GM18517 (cell line): Measurements from ENCODE around the gene ASTN1.

Experiments
- ATAC-seq: cut with Tn5 transposase; IDR thresholded peaks from one replicate; pipeline ENCODE4 v1.9.1; 2021; ENCODE audit warnings: mild to moderate bottlenecking, moderate library complexity; ENCODE audit not compliant: unreplicated experiment

Gene ASTN1

GRCh38 chr1:177164380-177165068, at the start of gene ASTN1:
ASTN1 (minus strand) TSS chr1:177164712; CDS start chr1:177164676, 36 bp downstream.
- no peak for ATAC-seq

- no peak for ATAC-seq
These were observed 46.7 kb upstream of the ASTN1 start for GRCh38 chr1:177211231-177211630.

- no peak for ATAC-seq
These were observed 45.6 kb upstream of the ASTN1 start for GRCh38 chr1:177210071-177210470.

- no peak for ATAC-seq
These were observed 44.8 kb upstream of the ASTN1 start for GRCh38 chr1:177209357-177209756.

GRCh38 chr1:177208920-177209319, 44.4 kb upstream of the ASTN1 start:
- ATAC-seq, result no peak

GRCh38 chr1:177206831-177207355, 42.4 kb upstream of the ASTN1 start:
- ATAC-seq, result no peak

- ATAC-seq, result no peak
These were observed 35.8 kb upstream of the ASTN1 start for GRCh38 chr1:177200290-177200689.

GRCh38 chr1:177198243-177198642, 33.7 kb upstream of the ASTN1 start:
- no peak for ATAC-seq

- ATAC-seq, result no peak
These were observed 25.9 kb upstream of the ASTN1 start for GRCh38 chr1:177190308-177190970.

- ATAC-seq, result no peak
These were observed 22.1 kb upstream of the ASTN1 start for GRCh38 chr1:177186639-177187038.

GRCh38 chr1:177185209-177185608, 20.7 kb upstream of the ASTN1 start:
- ATAC-seq, result no peak

- ATAC-seq, result no peak
These were observed 19.3 kb upstream of the ASTN1 start for GRCh38 chr1:177183836-177184235.

GRCh38 chr1:177181631-177182291, 17.2 kb upstream of the ASTN1 start:
- peak; percentile 78 for ATAC-seq

GRCh38 chr1:177181280-177181630, 16.7 kb upstream of the ASTN1 start:
- ATAC-seq, result no peak

- no peak for ATAC-seq
These were observed 10.6 kb upstream of the ASTN1 start for GRCh38 chr1:177174921-177175634.

GRCh38 chr1:177173976-177174375, 9.5 kb upstream of the ASTN1 start:
- no peak for ATAC-seq

- no peak for ATAC-seq
These were observed 8.4 kb upstream of the ASTN1 start for GRCh38 chr1:177172866-177173265.

GRCh38 chr1:177172272-177172671, 7.8 kb upstream of the ASTN1 start:
- no peak for ATAC-seq

- no peak for ATAC-seq
These were observed 7.1 kb upstream of the ASTN1 start for GRCh38 chr1:177171536-177172123.

GRCh38 chr1:177170756-177171535, 6.4 kb upstream of the ASTN1 start, which contains the start of gene BRINP2:
BRINP2 (plus strand) TSS chr1:177170958; CDS start chr1:177229877, 58,919 bp downstream.
- no peak for ATAC-seq
